ENCODE data around the gene PKIG. TPM values are rescaled to one million over a fixed set of nuclear protein-coding genes. Genes with fewer than 3 reads are reported as not detected.

The PKIG gene
- total RNA-seq, 4 donors from 2014 or later, result 17.2 to 40.8 (median 32.0) TPM

DNA sequence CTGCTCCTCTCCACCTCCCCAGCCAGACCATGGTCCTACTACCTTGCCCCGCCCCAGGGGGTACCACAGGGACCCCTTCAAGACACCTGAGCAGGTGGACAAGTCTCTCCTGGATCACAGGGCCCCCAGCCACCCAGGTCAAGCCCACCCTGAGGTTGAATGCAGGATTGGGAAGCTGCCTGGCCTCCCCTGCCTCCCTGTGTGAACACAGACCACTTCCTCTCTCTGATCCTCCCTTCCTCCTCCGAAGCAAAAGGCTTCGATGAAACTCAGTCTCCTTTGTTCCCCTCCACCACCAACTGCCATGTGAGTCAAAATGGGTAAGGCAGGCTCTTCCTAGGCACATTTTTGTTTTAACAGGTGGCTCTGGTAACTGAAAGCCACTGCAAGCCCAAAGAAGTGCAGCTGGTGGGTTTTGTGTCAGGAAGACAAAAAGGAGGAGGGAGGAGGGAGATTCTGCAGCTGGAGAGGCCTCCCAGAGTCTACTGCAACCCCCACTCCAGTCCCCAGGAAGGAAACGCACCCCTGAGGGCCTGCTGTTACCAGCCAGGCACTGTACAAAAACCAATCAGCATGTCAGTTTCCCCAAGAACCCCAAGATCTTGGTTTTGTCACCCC is 63.8 kb downstream of the PKIG start:
- H3K27ac ChIP-seq, result no peak overlapping the region
- H3K9me3 ChIP-seq, result no peaks in the 10 kb centered on the region
- peaks cover 59% of the 10 kb centered on the region for H3K4me1 ChIP-seq
- H3K36me3 ChIP-seq, result no peaks in the 10 kb centered on the region
- WGBS, result 61% methylated on average over 3 of the region's 4 CpGs
- no peak for TF ChIP-seq EP300 (IDR thresholded peaks at IDR 0.05)
- TF ChIP-seq POLR2A (IDR thresholded peaks at IDR 0.05), result no peak
- no peak for TF ChIP-seq POLR2AphosphoS5 (IDR thresholded peaks at IDR 0.05)
- no peak for TF ChIP-seq CTCF (IDR thresholded peaks at IDR 0.05)
- no peaks in the 10 kb centered on the region for H3K27me3 ChIP-seq
- DNase-seq (ENCODE audit: low spot score in 2 of 2), result no peak
- no peak overlapping the region for H3K4me3 ChIP-seq

GRCh38 chr20:44646641-44647274 is 64.4 kb downstream of the PKIG start:
- 49% methylated on average over 3 of the region's 10 CpGs for WGBS
- H3K27ac ChIP-seq, result no peak overlapping the region
- no peaks in the 10 kb centered on the region for H3K27me3 ChIP-seq
- TF ChIP-seq CTCF (IDR thresholded peaks at IDR 0.05) (no peak), POLR2AphosphoS5 (IDR thresholded peaks at IDR 0.05) (no peak), EP300 (IDR thresholded peaks at IDR 0.05) (no peak)
- DNase-seq (ENCODE audit: low spot score in 2 of 2), result no peak
- H3K4me3 ChIP-seq, result no peak overlapping the region
- H3K9me3 ChIP-seq, result no peaks in the 10 kb centered on the region
- no peaks in the 10 kb centered on the region for H3K36me3 ChIP-seq
- peaks cover 58% of the 10 kb centered on the region for H3K4me1 ChIP-seq

GRCh38 chr20:44648068-44648467 is 65.7 kb downstream of the PKIG start:
- peaks cover 50% of the 10 kb centered on the region for H3K4me1 ChIP-seq
- no peaks in the 10 kb centered on the region for H3K9me3 ChIP-seq
- no peaks in the 10 kb centered on the region for H3K27me3 ChIP-seq
- TF ChIP-seq POLR2AphosphoS5 (IDR thresholded peaks at IDR 0.05) (no peak), CTCF (IDR thresholded peaks at IDR 0.05) (no peak), POLR2A (IDR thresholded peaks at IDR 0.05) (no peak), EP300 (IDR thresholded peaks at IDR 0.05) (no peak)
- WGBS, result 81% methylated on average over 5 of the region's 5 CpGs
- H3K27ac ChIP-seq, result no peak overlapping the region
- no peaks in the 10 kb centered on the region for H3K36me3 ChIP-seq
- DNase-seq (ENCODE audit: low spot score in 2 of 2), result no peak
- no peak overlapping the region for H3K4me3 ChIP-seq

- H3K9me3 ChIP-seq, result no peaks in the 10 kb centered on the region
- TF ChIP-seq CTCF (IDR thresholded peaks at IDR 0.05), result no peak
- TF ChIP-seq POLR2AphosphoS5 (IDR thresholded peaks at IDR 0.05), result no peak
- no peak for TF ChIP-seq EP300 (IDR thresholded peaks at IDR 0.05)
- no peak for TF ChIP-seq POLR2A (IDR thresholded peaks at IDR 0.05)
- no peak overlapping the region for H3K27ac ChIP-seq
- H3K4me3 ChIP-seq, result no peak overlapping the region
- no peaks in the 10 kb centered on the region for H3K27me3 ChIP-seq
- WGBS, result 88% methylated on average over 7 of the region's 7 CpGs
- H3K4me1 ChIP-seq, result peaks cover 49% of the 10 kb centered on the region
- DNase-seq (ENCODE audit: low spot score in 2 of 2), result no peak
- H3K36me3 ChIP-seq, result no peaks in the 10 kb centered on the region
These were observed 66.2 kb downstream of the PKIG start for GRCh38 chr20:44648579-44648978.

GRCh38 chr20:44649126-44649525 is 66.7 kb downstream of the PKIG start:
- Histone ChIP-seq H3K27me3 (no peaks in the 10 kb centered on the region), H3K4me3 (peak overlapping the region; percentile 80), H3K9me3 (no peaks in the 10 kb centered on the region), H3K4me1 (peaks cover 44% of the 10 kb centered on the region), H3K36me3 (no peaks in the 10 kb centered on the region), H3K27ac (no peak overlapping the region)
- no peak for DNase-seq (ENCODE audit: low spot score in 2 of 2)
- WGBS, result 70% methylated on average over 3 of the region's 3 CpGs
- TF ChIP-seq POLR2AphosphoS5 (IDR thresholded peaks at IDR 0.05) (no peak), CTCF (IDR thresholded peaks at IDR 0.05) (no peak), EP300 (IDR thresholded peaks at IDR 0.05) (no peak), POLR2A (IDR thresholded peaks at IDR 0.05) (no peak)

All from suprapubic skin (tissue), 4 donors.